ENCODE data around the gene MCOLN3. TPM values are rescaled to one million over a fixed set of nuclear protein-coding genes. Genes with fewer than 3 reads are reported as not detected.

The MCOLN3 gene
- total and polyA plus RNA-seq, 9 of the 15 experiments (the other 6 are each of a cell fraction or from before 2014, with no cell fraction given) = 0.04 to 0.05 TPM; not detected in 7

DNA sequence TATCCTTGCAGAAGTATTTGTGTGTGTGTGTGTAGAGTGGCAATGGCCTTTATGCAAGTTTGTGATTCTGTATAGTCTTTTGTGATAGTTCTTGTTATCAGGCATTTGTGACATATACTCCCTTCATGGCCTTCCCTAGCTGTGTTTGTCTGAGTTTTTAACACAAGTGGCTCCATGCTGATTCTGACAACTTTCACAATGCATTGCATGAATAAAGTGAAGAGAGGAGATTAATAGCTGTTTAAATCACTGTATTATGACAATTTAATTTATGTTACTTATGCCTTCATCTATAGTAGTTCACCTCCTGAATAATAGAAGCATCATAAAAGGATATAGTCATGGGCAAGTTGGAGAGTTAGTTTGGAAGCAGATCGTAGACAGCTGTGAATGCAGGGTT, 17.2 kb upstream of the MCOLN3 start:
- Histone ChIP-seq H3K9ac (ENCODE audit: insufficient read depth in 1 of 2, low read depth in 2 of 2, low read length in 2 of 2) (no peak overlapping the region), H3K27me3 (ENCODE audit: control insufficient read depth in 2 of 2, insufficient read depth in 2 of 2, low read length in 2 of 2) (no peaks in the 10 kb centered on the region; a peak in 1 of 5 replicates), H3K4me3 (no peak overlapping the region), H3K36me3 (ENCODE audit: control insufficient read depth, insufficient read depth, low read length) (no peaks in the 10 kb centered on the region), H3K4me1 (replicated peaks in 1 of 2; ENCODE audit: control insufficient read depth in 2 of 2, insufficient read depth in 2 of 2, low read length in 2 of 2) (no peaks in the 10 kb centered on the region; a peak in 1 of 5 replicates), H3K79me2 (ENCODE audit: control insufficient read depth, insufficient read depth, low read length) (no peaks in the 10 kb centered on the region), H3K9me1 (ENCODE audit: control insufficient read depth, insufficient read depth, low read length) (no peaks in the 10 kb centered on the region), H4K20me1 (replicated peaks; ENCODE audit: control insufficient read depth, insufficient read depth, low read length) (no peaks in the 10 kb centered on the region), H2AFZ (ENCODE audit: low read depth, low read length) (no peak overlapping the region), H3K4me2 (ENCODE audit: insufficient read depth, low read length) (no peak overlapping the region), H3K27ac (ENCODE audit: extremely low read depth, low read depth, low read length) (no peak overlapping the region), H3K9me3 (replicated peaks; ENCODE audit: control insufficient read depth, insufficient read depth, low read depth, low read length) (no peaks in the 10 kb centered on the region)
- POLR2A ChIA-PET = interaction anchor here (0.7 kb wide), 1 partner anchor 192 kb away, joined by 4 read pairs; no protein-coding TSS in a partner anchor
- no peak for FAIRE-seq
- WGBS (ENCODE audit: insufficient coverage, low coverage, missing lambda C conversion rate) = 0% methylated on average over 1 of the region's 1 CpG
- intact Hi-C loops (cut with micrococcal nuclease) = no loop called here
- no peak for DNase-seq (ENCODE audit: extremely low read depth in 1 of 4, low spot score in 3 of 4)
- CTCF ChIA-PET (ENCODE audit: low intra/inter-chr PET ratio) = no interaction called here
- ATAC-seq = no peak
- TF ChIP-seq JUND (IDR thresholded peaks at IDR 0.05; ENCODE audit: borderline replicate concordance, low read depth, low read length) (no peak), JUND (tag; IDR thresholded peaks at IDR 0.05; ENCODE audit: borderline replicate concordance, low read depth, low read length) (no peak), TEAD2 (tag; IDR thresholded peaks at IDR 0.05) (no peak), ZNF436 (CRISPR knock-in tag; IDR thresholded peaks at IDR 0.05) (no peak), ZNF354B (CRISPR knock-in tag; IDR thresholded peaks at IDR 0.05) (no peak), SIN3B (IDR thresholded peaks at IDR 0.05; ENCODE audit: low read depth) (no peak), RBM39 (optimal IDR thresholded peaks at IDR 0.05; ENCODE audit: low read depth, low read length) (no peak), LEF1 (IDR thresholded peaks at IDR 0.05) (no peak), ZNF57 (CRISPR knock-in tag; IDR thresholded peaks at IDR 0.05) (no peak), TEAD4 (IDR thresholded peaks at IDR 0.05; ENCODE audit: low read length) (no peak), TEAD4 (CRISPR knock-in tag; IDR thresholded peaks at IDR 0.05; ENCODE audit: borderline replicate concordance) (no peak), ESRRB (CRISPR knock-in tag; IDR thresholded peaks at IDR 0.05; ENCODE audit: borderline replicate concordance) (no peak), CXXC5 (CRISPR knock-in tag; IDR thresholded peaks at IDR 0.05) (no peak), HSF4 (CRISPR knock-in tag; IDR thresholded peaks at IDR 0.05; ENCODE audit: borderline replicate concordance) (no peak), NFIX (CRISPR knock-in tag; IDR thresholded peaks at IDR 0.05; ENCODE audit: low read depth) (no peak), FOXA3 (CRISPR knock-in tag; conservative IDR thresholded peaks at IDR 0.05 in 1 of 2, IDR thresholded peaks at IDR 0.05 in 1 of 2) (no peak), ZNF79 (CRISPR knock-in tag; IDR thresholded peaks at IDR 0.05; ENCODE audit: low read depth) (no peak), CC2D1A (IDR thresholded peaks at IDR 0.05) (no peak)
- TF ChIP-seq, protein P1, sequence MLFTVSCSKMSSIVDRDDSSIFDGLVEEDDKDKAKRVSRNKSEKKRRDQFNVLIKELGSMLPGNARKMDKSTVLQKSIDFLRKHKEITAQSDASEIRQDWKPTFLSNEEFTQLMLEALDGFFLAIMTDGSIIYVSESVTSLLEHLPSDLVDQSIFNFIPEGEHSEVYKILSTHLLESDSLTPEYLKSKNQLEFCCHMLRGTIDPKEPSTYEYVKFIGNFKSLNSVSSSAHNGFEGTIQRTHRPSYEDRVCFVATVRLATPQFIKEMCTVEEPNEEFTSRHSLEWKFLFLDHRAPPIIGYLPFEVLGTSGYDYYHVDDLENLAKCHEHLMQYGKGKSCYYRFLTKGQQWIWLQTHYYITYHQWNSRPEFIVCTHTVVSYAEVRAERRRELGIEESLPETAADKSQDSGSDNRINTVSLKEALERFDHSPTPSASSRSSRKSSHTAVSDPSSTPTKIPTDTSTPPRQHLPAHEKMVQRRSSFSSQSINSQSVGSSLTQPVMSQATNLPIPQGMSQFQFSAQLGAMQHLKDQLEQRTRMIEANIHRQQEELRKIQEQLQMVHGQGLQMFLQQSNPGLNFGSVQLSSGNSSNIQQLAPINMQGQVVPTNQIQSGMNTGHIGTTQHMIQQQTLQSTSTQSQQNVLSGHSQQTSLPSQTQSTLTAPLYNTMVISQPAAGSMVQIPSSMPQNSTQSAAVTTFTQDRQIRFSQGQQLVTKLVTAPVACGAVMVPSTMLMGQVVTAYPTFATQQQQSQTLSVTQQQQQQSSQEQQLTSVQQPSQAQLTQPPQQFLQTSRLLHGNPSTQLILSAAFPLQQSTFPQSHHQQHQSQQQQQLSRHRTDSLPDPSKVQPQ (CRISPR knock-in tag; IDR thresholded peaks at IDR 0.05; ENCODE audit: borderline replicate concordance) = no peak
- TF ChIP-seq, protein P2, sequence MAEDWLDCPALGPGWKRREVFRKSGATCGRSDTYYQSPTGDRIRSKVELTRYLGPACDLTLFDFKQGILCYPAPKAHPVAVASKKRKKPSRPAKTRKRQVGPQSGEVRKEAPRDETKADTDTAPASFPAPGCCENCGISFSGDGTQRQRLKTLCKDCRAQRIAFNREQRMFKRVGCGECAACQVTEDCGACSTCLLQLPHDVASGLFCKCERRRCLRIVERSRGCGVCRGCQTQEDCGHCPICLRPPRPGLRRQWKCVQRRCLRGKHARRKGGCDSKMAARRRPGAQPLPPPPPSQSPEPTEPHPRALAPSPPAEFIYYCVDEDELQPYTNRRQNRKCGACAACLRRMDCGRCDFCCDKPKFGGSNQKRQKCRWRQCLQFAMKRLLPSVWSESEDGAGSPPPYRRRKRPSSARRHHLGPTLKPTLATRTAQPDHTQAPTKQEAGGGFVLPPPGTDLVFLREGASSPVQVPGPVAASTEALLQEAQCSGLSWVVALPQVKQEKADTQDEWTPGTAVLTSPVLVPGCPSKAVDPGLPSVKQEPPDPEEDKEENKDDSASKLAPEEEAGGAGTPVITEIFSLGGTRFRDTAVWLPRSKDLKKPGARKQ (CRISPR knock-in tag; IDR thresholded peaks at IDR 0.05) = no peak
- BruUV-seq (replicated peaks) = no TSS peak
- in situ Hi-C loops (cut with MboI) = no loop called here
